Measurements from ENCODE around the gene PRSS36.
"Not testable (repeated sequence)": the region's sequence is repeated elsewhere in the genome, so short reads cannot be mapped to it uniquely, and the experiment has no call there.

The PRSS36 gene

GRCh38 chr16:31118223-31119155 lies 31.4 kb downstream of the PRSS36 start:
- DNase-seq, result peak; percentile 44

- DNase-seq, result peak; percentile 99
Measured at GRCh38 chr16:31117384-31118222, 32.3 kb downstream of the PRSS36 start, which contains the start of gene KAT8. KAT8 (plus strand) TSS chr16:31117664; CDS start chr16:31117682, 18 bp downstream.

GRCh38 chr16:31114468-31114867 lies 35.4 kb downstream of the PRSS36 start:
- no peak for DNase-seq

DNA sequence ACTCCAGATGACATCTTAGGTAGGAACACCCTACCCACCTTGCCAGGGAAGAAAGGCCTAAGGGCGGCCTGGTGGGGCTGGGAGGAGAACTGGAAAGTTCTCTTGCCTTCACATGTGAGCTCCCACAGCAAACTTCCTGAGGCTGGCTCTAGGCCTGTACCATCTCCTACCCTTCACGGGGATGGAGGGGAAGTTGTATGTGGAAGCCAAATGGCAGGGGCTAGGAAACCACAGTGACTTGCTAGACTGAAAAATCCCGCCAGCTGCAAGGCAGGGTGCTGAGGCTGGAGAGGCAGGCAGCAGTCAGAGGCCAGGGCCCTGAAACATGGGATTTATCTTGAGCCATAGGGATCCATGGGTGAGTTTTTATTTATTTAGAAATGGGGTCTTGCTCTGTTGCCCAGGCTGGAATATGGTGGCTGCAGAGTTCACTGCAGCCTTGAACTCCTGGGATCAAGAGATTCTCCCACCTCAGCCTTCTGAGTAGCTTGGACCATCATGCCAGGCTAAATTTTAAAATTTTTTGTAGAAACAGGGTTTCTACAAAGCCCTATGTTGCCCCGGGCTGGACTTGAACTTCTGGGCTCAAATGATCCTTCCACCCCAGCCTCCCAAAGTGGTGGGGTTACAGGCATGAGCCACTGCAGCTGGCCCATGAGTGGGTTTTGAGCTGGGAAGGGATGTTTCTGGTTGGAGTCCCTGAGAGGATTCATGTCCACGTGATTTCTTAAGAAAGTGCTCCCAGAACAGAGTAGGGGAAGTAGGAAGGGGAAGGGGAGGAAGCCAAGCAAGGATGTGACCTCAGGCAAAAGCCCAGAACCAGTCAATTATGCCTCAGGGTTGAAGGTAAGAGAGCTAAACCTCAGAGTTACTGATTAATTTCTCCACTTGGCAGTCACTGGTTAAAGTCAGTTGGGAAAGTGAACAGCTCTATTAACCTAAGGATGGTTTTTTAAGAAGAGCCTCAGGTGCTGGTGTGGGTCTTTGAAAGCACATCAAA lies 36.4 kb downstream of the PRSS36 start:
- DNase-seq, result no peak

- DNase-seq, result no peak
Measured at GRCh38 chr16:31112711-31113110, 37.2 kb downstream of the PRSS36 start.

GRCh38 chr16:31111881-31112466 lies 37.9 kb downstream of the PRSS36 start:
- no peak for DNase-seq

DNA sequence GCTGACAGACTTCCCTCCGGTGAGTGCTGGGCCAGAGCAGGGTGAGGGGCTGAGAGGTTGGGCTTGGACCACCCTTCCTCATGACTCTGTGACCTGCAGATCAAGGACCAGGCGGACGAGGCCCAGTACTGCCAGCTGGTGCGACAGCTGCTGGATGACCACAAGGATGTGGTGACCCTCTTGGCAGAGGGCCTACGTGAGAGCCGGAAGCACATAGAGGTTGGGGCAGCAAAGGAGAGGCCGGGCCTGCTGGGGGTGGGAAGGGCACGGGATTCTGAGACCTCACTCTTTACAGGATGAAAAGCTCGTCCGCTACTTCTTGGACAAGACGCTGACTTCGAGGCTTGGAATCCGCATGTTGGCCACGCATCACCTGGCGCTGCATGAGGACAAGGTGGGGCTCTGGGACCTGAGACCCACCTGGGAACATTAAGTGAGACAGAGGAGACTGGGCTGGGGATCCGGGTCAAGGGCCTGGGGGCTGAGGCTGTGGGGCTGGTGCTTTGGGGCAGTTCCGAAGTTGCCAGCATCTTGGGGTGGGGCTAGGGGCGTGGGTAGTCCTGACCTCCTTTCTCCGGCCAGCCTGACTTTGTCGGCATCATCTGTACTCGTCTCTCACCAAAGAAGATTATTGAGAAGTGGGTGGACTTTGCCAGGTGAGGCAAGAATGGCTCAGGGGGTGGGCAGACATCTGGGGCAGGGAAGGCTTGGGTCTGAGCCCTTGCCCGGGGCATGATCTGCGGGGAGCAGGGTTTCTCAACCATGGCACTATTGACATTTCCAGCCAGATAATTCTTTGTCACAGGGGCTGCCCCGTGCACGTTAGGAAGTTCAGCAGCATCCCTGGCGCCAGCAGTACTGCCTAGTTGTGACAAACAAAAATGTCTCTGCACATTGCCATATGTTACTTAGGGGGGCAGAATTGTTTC lies 39.5 kb downstream of the PRSS36 start:
- no peak for DNase-seq

GRCh38 chr16:31109622-31110021 lies 40.2 kb downstream of the PRSS36 start:
- DNase-seq, result no peak

- no peak for DNase-seq
Measured at GRCh38 chr16:31108794-31109558, 40.9 kb downstream of the PRSS36 start.

GRCh38 chr16:31108035-31108793 lies 41.7 kb downstream of the PRSS36 start, which contains the start of gene BCKDK:
BCKDK (plus strand) TSS chr16:31108386; CDS start chr16:31109224, 838 bp downstream.
- peak; percentile 15 for DNase-seq

GRCh38 chr16:31107465-31107867 lies 42.4 kb downstream of the PRSS36 start:
- DNase-seq, result no peak

DNA sequence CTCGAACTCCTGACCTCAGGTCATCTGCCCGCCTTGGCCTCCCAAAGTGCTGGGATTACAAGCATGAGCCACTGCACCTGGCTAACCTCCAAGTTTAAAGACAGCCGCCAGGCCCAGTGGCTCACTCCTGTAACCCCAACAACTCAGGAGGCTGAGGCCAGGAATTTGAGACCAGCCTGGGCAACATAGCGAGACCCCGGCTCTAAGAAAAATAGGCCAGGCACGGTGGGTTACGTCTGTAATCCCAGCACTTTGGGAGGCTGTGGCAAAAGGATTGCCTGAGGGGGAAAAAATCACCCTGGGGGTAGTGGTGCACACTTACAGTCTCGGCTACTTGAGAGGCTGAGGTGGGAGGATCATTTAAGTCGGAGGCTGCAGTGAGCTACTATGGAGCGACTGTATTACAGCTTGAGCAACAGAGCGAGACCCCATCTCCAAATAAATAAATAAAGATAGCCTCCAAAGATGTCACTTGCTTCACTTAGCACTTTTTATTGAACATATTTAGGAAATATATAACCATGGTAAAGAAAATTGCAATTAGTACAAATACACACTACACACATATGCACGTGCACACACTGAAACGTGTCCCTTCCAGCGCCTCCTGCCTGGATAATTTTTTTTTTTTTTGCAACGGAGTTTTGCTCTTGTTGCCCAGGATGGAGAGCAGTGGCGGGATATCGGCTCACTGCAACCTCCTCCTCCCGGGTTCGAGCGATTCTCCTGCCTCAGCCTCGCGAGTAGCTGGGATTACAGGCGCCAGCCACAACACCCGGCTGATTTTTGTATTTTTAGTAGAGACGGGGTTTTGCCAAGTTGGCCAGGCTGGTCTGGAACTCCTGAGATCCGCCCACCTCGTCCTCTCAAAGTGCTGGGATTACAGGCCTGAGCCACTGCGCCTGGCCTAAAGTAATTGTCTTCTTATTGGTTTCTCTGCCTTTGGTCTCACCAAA lies 43.1 kb downstream of the PRSS36 start:
- DNase-seq, result no peak

DNA sequence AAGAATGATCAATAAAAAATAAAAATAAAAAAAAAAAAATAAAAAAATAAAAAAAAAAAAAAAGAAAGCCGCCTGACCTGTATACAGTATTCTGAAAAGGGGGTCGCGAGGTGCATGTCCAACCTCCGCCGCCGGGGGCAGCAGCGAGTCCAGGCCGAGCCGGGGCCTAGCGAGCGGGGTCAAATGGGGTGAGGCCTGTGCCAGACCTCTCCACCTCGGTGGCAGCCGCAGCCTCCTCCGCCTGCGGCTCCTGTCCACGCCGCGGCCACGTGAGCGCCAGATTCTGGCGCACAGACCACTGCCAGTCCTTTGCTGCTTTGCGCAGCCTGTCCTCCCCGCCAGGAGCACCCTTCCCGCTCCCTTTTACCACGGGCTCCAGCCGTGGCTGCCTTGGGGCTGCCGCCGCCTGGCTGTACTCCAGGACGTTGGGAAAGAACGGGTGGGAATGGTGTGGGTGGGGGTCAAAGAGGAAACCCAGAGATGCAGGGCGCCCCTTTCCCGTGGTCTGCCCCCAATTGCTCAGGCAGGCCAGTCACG lies 44.1 kb downstream of the PRSS36 start:
- no peak for DNase-seq

- not testable (repeated sequence) for DNase-seq
Measured at GRCh38 chr16:31100876-31101641, 48.8 kb downstream of the PRSS36 start.

- DNase-seq, result no peak
Measured at GRCh38 chr16:31099860-31100638, 49.8 kb downstream of the PRSS36 start.

All from amniotic stem cell (primary cell).